HG02981 (cell line): Measurements from ENCODE around the gene RIMS1.
"Not testable (repeated sequence)": the region's sequence is repeated elsewhere in the genome, so short reads cannot be mapped to it uniquely, and the experiment has no call there.

Source experiments
- ATAC-seq: cut with Tn5 transposase; IDR thresholded peaks from one replicate; pipeline ENCODE4 v1.9.1; 2021; ENCODE audit warnings: mild to moderate bottlenecking, moderate library complexity; ENCODE audit not compliant: unreplicated experiment

Gene RIMS1

DNA sequence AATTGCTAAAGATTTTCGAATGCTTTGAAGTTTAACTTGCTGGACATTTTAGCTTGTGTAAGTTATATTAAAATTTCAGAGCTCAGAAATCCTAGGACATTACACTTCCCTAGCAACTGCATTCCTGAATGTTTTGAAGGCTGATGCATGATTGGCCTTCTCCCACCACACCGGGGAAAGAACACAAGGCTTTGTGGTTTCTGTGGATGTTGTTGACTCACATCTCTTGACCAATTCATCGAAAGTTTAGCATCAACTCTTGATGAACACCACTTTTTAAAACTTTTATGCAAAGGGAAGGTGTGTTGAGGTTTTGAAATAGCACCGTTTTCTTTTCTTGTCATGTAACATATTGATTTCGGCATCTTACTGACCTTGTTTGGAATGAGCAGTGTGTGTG, 81.1 kb downstream of the RIMS1 start:
- ATAC-seq = no peak

GRCh38 chr6:71977884-71978283, 91.5 kb downstream of the RIMS1 start:
- ATAC-seq = no peak

DNA sequence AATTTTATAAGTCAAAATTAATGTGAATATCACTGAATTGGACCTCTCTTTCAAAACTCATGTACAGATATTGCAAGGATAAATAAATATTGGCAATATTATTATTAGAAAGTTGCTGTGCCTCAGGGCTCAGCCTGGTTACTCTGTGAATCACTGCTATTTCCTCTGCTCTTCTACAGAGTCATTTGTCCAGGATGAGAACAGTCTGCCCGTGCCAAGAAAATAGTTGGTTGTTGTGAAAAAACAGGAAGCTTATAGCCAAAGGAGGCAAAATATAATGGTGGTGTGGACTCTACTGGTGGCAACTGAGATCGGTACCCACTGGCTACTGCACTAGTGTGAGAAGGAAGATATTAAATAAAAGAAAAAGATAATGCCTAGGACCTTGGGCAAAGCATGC, 93.6 kb downstream of the RIMS1 start:
- no peak for ATAC-seq

DNA sequence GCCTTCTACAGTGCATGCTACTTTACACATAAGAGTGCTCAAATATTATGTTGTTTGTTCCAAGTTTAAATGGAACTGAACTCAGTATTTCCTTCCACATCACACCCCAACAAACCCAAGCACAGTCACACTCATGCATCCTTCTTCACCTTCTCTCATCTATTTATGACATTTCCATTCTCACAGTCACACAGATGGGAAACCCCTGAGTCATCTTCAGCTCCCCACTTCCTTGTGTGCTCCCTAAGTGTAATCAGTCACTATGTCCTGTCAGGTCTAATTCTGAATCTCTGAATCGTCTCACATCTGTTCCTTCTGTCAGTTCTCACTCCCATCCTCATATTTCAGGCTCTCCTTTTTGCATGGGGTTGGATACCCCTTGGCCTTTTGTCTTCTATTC, 96.0 kb downstream of the RIMS1 start:
- peak; percentile 68 for ATAC-seq

DNA sequence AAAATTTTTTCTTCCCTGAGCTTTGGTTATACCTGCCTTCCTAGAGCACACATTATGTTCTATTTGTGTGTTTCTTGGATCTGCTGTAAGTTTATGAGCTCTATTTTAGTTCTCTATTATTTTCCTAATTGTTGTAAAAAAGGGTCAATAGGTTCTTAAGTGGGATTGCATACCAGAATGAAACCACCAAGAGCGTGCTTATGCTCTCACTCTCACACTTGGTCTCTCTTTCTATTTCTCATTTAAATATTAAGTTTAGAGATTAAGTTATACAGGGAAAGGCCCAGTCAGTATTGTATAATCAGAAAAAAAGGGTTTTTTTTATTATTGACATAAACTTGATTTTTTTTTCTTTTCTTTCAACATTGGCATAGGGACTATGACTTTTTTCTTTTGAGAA, 96.8 kb downstream of the RIMS1 start:
- no peak for ATAC-seq

DNA sequence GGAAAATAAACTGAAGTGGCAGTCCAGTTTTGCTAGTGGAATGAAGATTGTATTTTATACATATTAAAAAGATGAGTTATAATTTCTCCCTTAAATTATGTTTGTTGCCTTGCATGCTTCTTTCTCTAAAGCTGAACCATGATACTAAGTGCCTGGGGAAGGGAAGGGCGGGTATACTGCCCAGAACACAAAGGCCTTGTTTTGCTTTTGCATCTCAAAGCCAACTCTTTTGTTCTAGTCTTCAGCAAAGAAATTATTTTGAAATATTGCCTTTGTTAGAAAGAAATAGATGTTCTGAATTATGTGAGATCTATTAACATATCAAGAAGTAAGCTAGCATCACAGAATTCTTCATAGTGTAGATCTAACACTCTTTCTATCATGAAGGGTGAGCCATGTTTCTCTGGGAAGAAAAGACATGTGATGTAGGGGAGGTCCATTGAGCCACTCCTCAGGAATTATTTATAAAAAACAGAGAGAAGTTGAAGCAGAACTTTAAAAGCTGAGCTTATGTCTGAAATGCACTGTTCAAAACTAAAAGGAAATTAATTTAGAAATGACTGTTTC, 108.4 kb downstream of the RIMS1 start:
- ATAC-seq = no peak

- no peak for ATAC-seq
These were observed 111.0 kb downstream of the RIMS1 start for GRCh38 chr6:71997341-71997740.

GRCh38 chr6:72002415-72002814, 116.1 kb downstream of the RIMS1 start:
- ATAC-seq = no peak

DNA sequence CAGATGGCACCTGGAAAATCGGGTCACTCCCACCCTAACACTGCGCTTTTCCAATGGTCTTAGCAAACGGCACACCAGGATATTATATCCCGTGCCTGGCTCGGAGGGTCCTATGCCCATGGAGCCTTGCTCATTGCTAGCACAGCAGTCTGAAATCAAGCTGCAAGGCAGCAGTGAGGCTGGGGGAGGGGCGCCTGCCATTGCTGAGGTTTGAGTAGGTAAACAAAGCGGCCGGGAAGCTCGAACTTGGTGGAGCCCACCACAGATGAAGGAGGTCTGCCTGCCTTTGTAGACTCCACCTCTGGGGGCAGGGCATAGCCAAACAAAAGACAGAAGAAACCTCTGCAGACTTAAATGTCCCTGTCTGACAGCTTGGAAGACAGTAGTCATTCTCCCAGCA, 120.2 kb downstream of the RIMS1 start:
- not testable (repeated sequence) for ATAC-seq

DNA sequence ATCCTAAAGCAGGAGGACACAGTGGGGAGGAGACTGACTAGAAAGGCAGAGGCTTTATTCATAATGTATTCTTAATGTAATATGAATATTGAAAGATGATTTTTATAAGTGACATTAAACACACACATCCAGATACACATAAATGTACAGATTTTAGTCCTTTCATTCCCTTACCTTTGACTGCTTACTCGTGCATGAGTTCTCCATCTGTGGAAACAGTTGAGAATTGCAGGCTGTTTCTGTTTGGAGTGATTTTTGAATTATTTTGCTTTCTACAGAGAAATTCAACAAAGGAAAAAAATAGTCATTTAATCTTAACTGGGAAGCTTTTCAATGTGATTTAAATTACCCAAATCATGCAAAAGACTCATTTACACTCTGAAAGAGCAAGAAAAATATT, 136.5 kb downstream of the RIMS1 start:
- ATAC-seq = no peak

DNA sequence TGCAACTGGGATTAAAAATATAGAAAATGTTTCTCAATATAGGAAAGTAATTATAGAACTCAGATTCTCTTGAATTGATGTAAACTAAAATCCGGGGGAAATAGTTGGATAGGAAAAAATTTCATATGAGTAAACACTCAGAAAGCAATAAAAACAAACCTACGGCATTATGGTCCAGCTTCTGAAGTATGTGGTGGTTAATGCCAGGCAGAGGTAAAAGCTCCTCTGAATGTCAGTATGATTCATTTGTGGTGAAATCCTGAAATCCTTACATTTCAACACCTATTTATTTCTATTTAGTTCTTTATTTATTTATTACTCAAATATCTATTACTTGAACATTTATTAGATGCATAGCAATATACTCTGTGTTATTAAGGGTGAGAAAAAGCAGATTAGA, 145.1 kb downstream of the RIMS1 start:
- no peak for ATAC-seq

- ATAC-seq = no peak
These were observed 145.7 kb downstream of the RIMS1 start for GRCh38 chr6:72032086-72032485.

GRCh38 chr6:72035486-72035885, 149.1 kb downstream of the RIMS1 start:
- no peak for ATAC-seq

GRCh38 chr6:72035966-72036365, 149.6 kb downstream of the RIMS1 start:
- no peak for ATAC-seq

GRCh38 chr6:72037006-72037405, 150.7 kb downstream of the RIMS1 start:
- no peak for ATAC-seq

GRCh38 chr6:72040111-72040510, 153.8 kb downstream of the RIMS1 start:
- no peak for ATAC-seq

DNA sequence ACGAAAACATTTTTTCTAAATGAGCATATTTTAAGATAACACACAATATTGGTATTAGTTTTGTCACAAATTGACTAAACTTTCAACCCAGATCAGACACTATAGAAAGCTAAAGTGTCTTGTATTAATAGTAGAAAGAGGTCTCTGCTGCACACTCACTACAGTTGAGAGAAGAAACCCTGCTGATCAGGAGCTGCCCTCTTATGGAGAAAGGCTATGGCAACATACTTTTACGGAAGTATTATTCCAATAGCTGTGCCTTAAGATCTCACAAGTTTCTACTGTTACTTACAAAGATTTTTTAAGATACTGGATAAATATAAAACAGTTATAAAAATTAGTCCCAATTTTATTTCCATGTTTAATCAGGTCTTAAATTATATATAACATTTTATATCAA, 155.7 kb downstream of the RIMS1 start:
- no peak for ATAC-seq

DNA sequence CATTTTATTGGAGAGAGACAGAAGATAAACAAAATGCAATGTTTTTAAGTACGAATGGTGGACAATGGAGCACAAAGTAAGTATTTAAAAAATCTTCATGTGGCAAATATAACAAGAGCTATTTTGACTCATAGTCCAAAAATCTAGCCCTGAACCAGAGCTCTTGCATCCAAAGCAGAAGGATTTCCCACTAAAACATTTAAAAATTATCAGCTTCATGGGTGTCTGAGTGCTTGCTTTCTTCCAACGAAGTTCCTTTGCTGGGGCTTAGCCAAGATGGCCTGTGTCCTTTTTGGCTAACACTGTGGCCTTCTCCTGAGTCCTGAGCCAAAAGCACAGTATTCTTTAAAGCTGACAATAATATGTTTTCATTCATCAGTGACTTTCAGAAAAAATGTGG, 161.7 kb downstream of the RIMS1 start:
- no peak for ATAC-seq

DNA sequence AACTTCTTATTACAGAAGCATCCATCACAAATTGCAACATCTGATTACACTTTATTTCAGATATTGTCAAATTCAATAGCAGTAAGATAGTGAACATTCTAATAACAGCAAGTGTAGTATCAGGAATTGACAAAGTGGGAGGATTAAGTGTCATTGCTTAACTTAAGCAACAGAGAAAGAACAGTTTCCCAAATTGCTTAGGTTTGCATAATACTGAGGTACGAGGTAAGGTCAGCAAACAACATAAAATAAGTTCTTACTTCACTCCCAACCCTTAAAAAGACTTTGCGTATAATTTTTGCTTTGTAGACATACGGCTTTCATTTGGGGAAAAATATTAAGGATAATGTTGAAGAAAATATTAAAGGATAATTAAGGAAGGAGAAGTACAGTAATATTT, 163.0 kb downstream of the RIMS1 start:
- ATAC-seq = no peak

DNA sequence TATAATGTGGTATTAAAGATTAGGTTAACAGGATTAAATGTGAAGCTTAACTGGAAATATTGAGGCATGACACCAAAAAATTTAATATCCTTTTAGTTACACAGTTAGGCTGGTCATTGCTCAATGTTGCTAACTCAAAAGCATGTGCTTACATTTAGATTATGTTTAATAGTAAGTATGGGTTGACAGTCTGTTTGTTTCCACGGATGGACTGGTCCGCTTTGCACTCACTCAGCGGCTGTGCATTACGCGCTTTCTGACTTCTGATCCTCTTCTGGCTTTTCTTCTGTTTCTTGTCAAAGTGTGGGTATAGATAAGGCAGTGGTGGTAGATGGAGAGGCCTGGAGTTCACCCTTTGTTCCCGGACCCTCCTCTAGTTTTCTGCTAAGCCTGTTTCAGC, 174.9 kb downstream of the RIMS1 start:
- ATAC-seq = no peak

DNA sequence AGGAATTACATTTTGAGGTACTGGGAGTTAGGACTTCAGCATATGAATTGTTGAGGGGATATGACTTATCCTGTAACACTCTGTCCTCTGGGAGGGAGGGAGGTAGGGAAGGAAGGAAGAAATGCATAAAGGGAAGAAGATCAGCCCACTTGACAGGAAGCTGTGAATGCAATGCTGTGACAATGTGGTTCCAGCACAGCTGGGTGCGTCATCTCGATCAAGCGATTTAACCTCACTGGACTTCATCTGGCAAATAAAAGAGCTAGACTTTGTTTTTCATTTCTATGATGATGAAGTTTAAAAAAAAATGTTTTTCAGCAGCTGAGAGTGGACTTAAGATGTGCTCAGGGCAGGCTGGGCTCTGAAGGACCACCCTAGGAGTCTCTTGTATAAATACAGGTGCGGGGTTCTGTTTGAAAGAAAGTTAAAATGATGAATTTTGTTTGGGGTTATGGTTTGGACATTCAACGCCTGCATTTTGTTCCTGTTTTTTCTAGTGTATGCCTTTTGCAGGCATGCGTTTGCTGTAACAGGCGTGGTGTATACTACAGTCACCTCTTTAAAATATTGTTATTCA, 178.1 kb downstream of the RIMS1 start:
- no peak for ATAC-seq

- ATAC-seq = no peak
These were observed 191.7 kb downstream of the RIMS1 start for GRCh38 chr6:72078096-72078495.

- no peak for ATAC-seq
These were observed 194.1 kb downstream of the RIMS1 start for GRCh38 chr6:72080260-72080941.
